ENCODE measurements around the gene ARCN1.

ARCN1 gene

DNA sequence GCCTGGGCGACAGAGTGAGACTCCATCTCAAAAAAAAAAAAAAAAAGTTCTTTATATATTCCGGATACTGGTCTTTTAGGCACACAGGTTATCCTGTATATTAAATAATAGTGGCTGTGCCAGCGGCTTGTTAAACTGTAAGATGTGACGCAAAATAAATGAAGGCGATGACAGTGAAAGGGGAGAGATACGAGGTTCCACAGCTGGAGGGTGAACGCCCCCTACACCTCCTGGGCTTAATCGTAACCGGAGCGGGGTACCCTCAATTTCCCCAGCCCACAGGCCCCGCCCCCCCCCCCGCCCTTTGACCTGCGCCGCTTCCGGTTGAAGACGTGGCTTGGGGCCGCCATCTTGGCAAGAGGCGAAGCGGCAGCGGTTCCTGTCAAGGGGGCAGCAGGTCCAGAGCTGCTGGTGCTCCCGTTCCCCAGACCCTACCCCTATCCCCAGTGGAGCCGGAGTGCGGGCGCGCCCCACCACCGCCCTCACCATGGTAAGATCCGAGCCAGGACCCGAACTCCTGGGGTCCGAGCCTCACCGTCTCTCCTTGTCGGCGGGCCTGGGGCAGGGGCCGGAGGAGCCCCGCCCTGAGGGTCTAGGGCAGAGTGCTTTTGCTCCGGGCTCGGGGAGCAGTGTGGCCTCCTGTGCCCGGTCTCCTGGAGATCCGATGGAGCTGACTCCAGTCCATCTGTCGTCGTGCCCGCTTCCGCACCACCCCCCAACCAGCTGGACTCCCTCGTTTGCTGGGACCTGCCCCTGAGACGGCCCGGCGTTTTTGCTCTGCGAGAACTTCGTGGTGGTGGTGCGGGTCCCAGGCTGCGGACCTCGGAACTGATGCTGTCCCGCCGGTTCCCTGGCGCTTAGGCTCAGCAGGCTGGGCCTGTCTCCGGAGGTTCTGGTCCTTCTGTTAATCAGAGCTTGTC, at the start of gene ARCN1:
ARCN1 (plus strand) TSS at position 349 of the 920 bp plus-strand sequence; CDS start at position 488, 139 bp downstream.
- DNase-seq, result no peak

DNA sequence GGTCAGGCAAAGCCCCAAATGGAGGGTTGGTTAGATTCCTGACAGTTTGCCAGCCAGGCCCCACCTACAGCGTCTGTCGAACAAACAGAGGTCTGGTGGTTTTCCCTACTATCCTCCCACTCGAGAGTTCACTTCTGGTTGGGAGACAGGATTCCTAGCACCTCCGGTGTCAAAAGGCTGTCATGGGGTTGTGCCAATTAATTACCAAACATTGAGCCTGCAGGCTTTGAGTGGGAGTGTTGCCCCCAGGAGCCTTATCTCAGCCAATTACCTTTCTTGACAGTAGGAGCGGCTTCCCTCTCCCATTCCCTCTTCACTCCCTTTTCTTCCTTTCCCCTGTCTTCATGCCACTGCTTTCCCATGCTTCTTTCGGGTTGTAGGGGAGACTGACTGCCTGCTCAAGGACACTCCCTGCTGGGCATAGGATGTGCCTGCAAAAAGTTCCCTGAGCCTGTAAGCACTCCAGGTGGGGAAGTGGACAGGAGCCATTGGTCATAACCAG, 49.6 kb upstream of the ARCN1 start:
- DNase-seq, result no peak

DNA sequence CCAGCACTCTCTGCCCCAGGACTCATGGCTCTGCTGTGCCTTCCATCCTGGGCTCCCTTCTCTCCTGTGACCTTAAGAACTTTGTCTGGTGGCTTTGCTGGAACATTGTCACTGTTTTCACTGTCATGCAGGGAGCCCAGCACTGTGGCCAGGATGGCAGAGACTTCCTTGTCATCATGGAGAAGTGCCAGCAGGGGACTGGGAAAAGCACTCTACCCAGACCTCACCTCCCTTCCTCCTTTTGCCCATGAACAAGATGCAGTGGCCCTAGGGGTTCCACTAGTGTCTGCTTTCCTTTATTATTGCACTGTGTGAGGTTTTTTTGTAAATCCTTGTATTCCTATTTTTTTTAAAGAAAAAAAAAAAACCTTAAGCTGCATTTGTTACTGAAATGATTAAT, 47.9 kb upstream of the ARCN1 start:
- DNase-seq, result no peak

DNA sequence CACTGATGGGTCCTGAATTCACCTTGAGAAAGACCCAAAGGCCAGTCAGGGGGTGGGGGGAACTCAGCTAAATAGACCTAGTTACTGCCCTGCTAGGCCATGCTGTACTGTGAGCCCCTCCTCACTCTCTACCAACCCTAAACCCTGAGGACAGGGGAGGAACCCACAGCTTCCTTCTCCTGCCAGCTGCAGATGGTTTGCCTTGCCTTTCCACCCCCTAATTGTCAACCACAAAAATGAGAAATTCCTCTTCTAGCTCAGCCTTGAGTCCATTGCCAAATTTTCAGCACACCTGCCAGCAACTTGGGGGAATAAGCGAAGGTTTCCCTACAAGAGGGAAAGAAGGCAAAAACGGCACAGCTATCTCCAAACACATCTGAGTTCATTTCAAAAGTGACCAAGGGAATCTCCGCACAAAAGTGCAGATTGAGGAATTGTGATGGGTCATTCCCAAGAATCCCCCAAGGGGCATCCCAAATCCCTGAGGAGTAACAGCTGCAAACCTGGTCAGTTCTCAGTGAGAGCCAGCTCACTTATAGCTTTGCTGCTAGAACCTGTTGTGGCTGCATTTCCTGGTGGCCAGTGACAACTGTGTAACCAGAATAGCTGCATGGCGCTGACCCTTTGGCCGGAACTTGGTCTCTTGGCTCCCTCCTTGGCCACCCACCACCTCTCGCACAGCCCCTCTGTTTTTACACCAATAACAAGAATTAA, 47.3 kb upstream of the ARCN1 start:
- DNase-seq, result no peak

DNA sequence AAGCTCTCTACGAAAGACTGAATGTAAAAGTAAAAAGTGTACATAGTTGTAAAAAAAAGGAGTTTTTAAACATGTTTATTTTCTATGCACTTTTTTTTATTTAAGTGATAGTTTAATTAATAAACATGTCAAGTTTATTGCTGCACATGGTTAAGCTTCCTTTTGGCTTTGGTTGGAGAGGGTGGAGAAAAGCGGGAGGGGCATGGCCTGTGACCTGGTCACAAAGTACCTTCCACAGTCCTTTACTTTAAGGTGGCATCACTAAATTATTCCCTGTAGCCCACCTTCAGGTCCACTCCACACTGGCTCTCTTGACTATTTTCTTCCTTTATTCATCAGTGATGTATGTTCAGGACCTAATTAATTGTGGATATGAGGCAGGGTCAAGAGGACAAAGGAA, 45.5 kb upstream of the ARCN1 start:
- no peak for DNase-seq

DNA sequence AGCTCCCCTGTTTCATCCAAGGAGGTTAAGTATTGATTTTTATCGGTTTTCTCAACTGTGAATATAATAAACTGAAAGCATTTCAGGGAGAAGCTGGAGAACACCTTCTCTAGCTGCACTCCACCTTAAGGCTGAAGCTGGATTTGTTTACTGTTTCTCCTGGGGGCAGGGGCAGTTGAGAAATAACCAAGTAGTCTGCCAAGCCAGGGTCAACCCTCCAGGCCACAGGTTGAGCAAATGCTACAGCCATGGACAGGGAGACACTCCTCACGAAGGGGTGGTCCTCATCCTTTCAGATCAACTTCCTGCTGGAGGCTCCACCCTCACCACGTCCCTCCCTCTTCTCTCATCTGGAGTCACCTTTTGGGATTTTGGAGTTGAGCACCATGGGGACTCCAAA, 45.1 kb upstream of the ARCN1 start, which contains the start of gene TTC36:
TTC36 (plus strand) TSS at position 366 of the 400 bp plus-strand sequence; CDS start at position 387, 21 bp downstream.
- no peak for DNase-seq

DNA sequence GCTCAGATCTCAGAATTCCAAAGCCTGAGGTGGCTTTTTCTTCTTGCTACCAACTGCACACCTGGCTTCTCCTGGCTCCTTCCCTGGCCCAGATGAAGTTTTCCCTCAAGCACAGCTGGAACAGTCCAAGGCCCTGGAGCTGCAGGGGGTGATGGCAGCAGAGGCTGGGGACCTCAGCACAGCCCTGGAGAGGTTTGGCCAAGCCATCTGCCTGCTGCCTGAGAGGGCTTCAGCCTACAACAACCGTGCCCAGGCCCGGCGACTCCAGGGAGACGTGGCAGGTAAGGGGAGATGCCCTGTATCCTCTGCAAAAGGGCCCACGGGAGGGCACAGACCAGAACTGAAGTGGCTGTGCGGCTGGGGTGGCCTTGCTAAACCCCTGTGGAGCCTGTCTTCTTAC, 43.7 kb upstream of the ARCN1 start:
- DNase-seq, result no peak

DNA sequence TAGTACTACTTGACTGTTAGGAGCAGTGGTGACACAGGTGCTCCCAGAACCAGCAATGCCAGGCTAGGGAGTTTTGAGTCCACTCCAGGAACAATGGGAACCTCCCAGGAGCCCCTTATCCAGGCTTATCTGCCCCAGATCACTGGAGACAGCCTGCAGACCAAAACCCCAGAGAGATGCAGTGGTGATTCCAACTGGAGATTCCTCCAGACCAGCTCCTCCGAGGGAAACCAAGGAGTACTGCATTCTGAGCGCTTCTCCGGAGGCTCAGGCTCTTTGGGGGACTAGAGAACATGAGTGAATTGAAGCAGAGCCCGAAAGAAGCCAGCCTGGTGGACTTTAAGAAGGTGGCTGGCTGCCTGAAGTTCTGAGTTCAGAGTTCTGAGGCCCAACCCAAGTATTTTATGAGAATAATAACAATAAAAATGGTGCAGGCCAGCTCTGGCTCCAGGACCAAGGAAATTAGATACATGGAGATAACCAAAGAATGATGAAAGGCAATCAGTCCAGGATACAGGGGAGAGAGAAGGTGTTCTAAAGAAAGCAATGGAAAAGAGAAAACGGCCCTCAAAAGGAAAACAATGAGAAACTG, 42.5 kb upstream of the ARCN1 start:
- no peak for DNase-seq

DNA sequence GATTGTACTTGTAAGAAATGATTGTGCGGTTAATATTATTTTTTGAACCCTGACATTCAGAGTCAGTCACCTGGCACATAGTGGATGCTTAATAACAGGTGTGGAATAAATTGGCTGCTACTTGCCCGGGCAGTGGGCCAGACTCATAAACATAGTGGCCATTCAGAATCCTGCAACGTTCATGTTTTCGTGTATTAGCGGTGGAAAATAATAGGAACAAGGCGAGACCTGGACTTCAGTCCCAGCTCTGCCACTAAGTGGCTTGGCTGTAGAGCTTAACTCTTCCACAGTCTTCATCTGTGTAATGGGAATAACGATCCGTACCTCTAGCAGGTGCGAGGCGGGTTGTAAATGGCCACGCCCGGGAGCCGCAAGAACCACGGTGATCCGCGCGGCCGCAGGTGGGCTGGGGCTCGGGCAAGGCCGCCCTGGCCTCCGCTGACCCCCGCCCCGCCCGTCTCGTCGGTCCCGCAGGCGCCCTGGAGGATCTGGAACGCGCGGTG, 42.0 kb upstream of the ARCN1 start:
- no peak for DNase-seq

DNA sequence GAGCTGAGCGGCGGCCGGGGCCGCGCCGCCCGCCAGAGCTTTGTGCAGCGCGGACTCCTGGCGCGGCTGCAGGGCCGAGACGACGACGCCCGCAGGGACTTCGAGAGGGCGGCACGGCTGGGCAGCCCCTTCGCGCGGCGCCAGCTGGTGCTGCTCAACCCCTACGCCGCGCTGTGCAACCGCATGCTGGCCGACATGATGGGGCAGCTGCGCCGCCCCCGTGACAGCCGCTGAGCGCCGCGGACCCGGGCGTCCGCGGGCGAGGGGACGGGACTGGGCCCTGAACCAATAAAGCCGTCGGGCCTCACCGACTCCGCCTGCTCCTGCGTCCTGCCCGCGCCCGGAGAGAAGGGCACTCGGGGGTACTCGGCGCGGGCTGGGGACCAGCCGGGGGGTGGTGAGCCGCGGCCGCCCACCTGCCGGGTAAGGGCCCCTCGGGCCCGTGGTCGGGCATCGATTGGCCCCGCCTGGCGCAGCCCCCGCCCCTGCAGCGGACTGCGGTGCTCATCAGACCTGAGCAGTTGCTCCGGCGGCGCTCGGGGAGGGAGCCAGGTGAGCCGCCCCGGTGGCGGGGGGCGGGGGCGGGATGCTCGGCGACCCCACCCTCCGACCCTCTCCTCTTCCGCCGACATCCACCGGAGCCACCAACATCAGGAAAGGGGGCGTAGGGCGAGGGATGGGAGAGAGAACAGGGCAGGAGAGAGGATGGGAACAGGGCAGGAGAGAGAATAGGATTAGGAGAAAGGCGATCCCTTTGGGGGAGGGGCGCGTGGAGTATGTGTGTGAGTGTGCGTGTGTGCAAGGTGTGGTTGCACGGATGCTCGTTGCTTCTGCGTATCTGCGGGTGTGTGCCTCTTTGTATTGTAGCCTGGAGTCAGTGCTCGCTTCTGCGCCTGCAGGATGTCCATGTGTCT, 41.3 kb upstream of the ARCN1 start, which contains the start of gene TMEM25:
TMEM25 (plus strand) TSS at position 510 of the 914 bp plus-strand sequence. CDS start 610 bp downstream, outside the sequence.
- no peak for DNase-seq

DNA sequence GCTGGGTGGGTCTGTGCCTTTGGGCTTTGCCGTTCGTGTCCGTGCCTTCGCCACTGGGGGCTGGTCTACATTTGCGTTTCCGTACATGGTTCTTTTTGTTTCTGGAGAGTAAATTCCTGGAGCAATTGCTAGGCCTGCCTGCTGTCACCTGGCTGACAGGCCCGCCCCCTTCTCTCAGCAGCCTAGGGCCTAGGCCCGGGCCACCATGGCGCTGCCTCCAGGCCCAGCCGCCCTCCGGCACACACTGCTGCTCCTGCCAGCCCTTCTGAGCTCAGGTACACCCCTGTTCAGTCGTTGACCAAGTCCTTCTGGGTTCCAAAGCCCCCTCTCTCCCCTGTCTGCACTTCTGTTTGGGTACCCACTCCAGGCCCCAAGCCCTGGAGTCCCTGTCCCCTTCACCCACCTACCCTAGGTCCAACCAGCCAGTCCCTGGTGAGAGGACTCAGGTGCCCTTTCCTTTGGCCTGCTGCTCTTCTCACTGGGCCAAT, 40.6 kb upstream of the ARCN1 start:
- DNase-seq, result no peak

DNA sequence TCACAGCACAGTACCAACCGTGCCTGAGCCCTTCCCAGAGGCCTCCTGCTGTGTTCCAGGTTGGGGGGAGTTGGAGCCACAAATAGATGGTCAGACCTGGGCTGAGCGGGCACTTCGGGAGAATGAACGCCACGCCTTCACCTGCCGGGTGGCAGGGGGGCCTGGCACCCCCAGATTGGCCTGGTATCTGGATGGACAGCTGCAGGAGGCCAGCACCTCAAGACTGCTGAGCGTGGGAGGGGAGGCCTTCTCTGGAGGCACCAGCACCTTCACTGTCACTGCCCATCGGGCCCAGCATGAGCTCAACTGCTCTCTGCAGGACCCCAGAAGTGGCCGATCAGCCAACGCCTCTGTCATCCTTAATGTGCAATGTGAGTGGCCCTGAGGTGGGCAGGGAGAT, 40.1 kb upstream of the ARCN1 start:
- DNase-seq, result no peak

DNA sequence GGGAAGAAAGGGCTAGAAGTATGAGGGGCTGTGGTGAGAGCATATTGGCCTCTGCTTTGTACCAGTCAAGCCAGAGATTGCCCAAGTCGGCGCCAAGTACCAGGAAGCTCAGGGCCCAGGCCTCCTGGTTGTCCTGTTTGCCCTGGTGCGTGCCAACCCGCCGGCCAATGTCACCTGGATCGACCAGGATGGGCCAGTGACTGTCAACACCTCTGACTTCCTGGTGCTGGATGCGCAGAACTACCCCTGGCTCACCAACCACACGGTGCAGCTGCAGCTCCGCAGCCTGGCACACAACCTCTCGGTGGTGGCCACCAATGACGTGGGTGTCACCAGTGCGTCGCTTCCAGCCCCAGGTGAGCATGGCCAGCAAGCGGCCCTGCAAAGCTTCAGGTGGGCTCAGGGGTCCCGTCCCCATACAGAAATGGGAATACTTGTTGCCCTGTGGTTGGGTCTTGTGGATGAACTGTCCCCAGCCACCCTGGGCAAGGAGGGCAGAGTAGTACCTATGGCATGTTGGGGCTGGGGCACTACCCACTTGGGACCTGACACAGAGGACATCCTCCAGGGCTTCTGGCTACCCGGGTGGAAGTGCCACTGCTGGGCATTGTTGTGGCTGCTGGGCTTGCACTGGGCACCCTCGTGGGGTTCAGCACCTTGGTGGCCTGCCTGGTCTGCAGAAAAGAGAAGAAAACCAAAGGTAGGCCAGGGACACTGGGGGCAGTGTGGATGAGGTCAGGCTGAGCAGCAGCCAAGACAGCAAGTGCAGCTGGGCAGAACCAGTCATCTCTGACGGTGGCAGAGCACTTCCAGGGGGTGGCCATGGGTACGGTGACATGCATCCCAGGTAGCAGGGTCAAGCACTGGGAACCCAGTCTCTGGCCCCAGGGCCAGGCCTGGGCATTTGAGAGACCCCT, 39.1 kb upstream of the ARCN1 start:
- no peak for DNase-seq

DNA sequence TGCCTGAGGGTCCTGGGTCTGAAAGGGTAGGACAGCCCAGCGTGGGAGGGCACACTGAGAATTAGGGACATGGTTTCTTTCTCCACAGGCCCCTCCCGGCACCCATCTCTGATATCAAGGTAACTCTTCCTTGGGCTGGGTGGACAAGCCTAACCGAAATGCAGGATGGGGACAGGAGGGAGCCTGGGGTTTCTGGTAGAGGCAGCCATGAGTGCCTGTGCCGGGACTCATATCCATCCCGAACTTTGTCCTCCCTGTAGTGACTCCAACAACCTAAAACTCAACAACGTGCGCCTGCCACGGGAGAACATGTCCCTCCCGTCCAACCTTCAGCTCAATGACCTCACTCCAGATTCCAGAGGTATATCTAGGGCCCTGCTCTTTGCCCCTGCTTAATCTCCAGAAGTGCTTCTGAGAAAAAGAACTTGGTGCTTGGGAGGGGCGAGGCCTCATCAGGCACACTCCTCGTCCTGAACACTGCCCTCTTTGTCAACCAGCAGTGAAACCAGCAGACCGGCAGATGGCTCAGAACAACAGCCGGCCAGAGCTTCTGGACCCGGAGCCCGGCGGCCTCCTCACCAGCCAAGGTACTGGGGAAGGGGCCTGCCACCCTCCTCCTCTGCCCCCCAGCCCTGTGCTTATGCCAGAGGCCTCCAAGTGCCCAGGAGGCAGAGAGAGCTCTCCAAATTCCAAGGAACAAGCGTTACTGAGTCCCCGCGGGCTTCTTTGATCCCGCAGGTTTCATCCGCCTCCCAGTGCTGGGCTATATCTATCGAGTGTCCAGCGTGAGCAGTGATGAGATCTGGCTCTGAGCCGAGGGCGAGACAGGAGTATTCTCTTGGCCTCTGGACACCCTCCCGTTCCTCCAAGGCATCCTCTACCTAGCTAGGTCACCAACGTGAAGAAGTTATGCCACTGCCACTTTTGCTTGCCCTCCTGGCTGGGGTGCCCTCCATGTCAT, 38.2 kb upstream of the ARCN1 start:
- DNase-seq, result no peak

DNA sequence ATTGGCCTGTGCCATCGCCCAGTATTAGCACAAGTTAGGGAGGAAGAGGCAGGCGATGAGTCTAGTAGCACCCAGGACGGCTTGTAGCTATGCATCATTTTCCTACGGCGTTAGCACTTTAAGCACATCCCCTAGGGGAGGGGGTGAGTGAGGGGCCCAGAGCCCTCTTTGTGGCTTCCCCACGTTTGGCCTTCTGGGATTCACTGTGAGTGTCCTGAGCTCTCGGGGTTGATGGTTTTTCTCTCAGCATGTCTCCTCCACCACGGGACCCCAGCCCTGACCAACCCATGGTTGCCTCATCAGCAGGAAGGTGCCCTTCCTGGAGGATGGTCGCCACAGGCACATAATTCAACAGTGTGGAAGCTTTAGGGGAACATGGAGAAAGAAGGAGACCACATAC, 36.9 kb upstream of the ARCN1 start:
- no peak for DNase-seq

DNA sequence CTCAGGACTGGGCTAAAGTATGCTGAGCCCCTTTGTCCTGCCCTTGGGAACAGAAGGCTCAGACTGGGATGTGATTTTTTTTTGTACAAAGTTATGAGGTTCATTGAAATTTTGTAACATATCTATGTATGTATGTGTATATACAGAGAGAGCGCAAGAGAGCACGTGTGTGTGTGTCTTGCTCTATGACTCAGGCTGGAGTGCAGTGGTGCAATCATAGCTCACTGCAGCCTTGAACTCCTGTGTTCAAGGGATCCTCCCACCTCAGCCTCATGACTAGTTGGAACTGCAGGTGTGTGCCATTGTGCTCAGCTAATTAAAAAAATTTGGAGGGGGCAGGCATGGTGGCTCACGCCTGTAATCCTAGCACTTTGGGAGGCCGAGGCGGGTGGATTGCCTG, 35.5 kb upstream of the ARCN1 start:
- DNase-seq, result no peak

DNA sequence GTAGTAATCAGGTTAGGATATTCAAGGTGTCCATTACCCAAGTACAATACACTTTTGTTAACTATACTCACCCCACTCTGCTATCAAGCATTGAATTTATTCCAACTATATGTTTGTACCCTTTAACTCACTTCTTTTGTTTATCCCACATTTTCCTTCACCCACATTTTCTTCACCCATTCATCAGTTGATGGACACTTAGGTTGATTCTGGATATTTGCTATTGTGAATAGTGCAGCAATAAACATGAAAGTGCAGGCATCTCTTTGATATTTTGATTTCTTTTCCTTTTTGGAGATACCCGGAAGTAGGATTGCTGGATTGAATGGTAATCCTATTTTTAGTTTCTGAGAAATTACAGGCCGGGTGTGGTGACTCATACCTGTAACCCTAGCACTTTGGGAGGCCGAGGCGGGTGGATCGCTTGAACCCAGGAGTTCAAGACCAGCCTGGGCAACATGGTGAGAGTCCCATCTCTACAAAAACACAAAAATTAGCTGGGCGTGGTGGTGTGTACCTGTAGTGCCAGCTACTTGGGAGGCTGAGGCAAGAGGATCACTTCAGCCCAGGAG, 34.7 kb upstream of the ARCN1 start:
- no peak for DNase-seq

DNA sequence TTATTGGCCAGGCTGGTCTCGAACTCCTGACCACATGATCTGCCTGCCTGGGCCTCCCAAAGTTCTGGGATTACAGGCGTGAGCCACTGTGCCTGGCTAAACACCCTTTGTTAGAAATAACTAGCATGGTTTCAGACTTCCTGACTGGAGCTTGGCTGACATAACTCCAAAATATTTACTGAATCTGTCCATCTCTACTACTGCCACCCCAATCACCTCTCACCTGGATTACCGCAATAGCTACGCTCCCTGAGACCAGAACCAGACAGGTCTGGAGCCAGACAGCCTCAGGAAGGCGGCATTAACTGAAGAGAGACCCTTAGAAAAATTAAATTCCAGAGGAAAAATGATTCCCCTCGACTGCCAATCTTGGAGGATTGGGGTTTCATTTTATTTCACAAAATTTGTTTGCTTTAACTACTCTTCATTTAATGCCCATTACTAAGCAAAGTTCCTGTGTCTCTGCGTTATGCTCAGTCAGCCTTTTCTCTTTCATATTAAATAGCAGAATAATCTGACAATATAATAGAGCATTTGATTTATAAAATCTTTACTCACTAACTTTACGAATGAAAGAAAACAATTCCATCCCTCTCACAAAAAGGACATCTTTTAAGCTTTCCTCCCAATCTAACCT, 28.1 kb upstream of the ARCN1 start:
- no peak for DNase-seq

DNA sequence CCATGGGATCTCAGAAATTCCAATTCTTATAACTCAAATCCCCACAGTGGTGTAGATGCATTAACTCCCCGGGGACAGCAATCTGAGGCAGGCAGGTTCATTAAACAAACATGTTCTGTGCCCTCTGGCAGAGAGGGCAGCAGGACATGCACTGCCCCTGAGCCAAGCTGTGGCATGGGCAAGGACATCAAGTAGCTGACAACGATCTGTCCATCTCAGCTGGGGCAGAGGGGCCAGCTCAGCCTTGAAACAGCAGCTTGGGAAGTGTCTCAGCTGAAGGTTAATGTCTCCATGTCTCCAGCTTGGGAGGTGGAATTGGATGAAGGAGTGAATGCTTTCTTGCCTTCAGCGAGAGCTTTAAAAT, 27.6 kb upstream of the ARCN1 start:
- DNase-seq, result no peak

Data from SIG-M5 (cell line).